ENCODE measurements around the gene SCNM1.
"Not testable (repeated sequence)": the region's sequence is repeated elsewhere in the genome, so short reads cannot be mapped to it uniquely, and the experiment has no call there.

The SCNM1 gene

GRCh38 chr1:151194894-151195594, 29.1 kb downstream of the SCNM1 start:
- not testable (repeated sequence) for DNase-seq

GRCh38 chr1:151196292-151196800, 30.4 kb downstream of the SCNM1 start:
- peak; percentile 58 to 75 for DNase-seq

- DNase-seq = no peak
Measured at GRCh38 chr1:151197863-151198253, 31.9 kb downstream of the SCNM1 start.

- peak; percentile 99 for DNase-seq
Measured at GRCh38 chr1:151198254-151199127, 32.5 kb downstream of the SCNM1 start, which contains the start of gene PIP5K1A. PIP5K1A (plus strand) TSS chr1:151198552; CDS start chr1:151198997, 445 bp downstream.

GRCh38 chr1:151199873-151200581, 34.1 kb downstream of the SCNM1 start:
- DNase-seq = peak in 1 of 2 donors; percentile 26

GRCh38 chr1:151205381-151205965, 39.5 kb downstream of the SCNM1 start:
- not testable (repeated sequence) for DNase-seq

GRCh38 chr1:151210830-151211229, 44.9 kb downstream of the SCNM1 start:
- DNase-seq = no peak

- DNase-seq = no peak
Measured at GRCh38 chr1:151211972-151212705, 46.2 kb downstream of the SCNM1 start.

GRCh38 chr1:151213560-151213959, 47.6 kb downstream of the SCNM1 start:
- no peak for DNase-seq

Data from CD4-positive, alpha-beta T cell treated with Interferon alpha-2 for 1 hour (primary cell).